Natural killer cell treated with Interleukin-12 subunit alpha and Interleukin-12 subunit beta and Interleukin-15 and Interleukin-18, amount 100 ng/mL, for 72 hours (primary cell): ENCODE data around the gene CCDC24. TPM values are rescaled to one million over a fixed set of nuclear protein-coding genes. Genes with fewer than 3 reads are reported as not detected.

Source experiments
- ATAC-seq, 2 donors: fragments of 150-1000 bp; cut with Tn5 transposase in 1 of 2; sonication (Bioruptor Pico), chemical (Tn5 transposase) in 1 of 2; 2 replicates each; pipeline ENCODE4 v1.10.0; 2021
- DNase-seq: peaks from one replicate; pipeline ENCODE4 v3.0.0; 2022; ENCODE audit warnings: low spot score
- H3K27ac Mint-ChIP-seq, 2 donors: 1 replicate in 1 of 2; 2 replicates in 1 of 2; pipeline ENCODE4 v1.8.0; 2022; ENCODE audit warnings: mixed read lengths in 2 of 2, mild to moderate bottlenecking in 1 of 2, moderate library complexity in 1 of 2
- H3K27me3 Mint-ChIP-seq, 2 donors: 1 replicate in 1 of 2; 2 replicates in 1 of 2; pipeline ENCODE4 v1.8.0; 2022; ENCODE audit warnings: mixed read lengths in 2 of 2
- H3K36me3 Mint-ChIP-seq: one replicate; pipeline ENCODE4 v1.8.0; 2022; ENCODE audit warnings: mixed read lengths
- H3K4me1 Mint-ChIP-seq, 2 donors: 1 replicate in 1 of 2; 2 replicates in 1 of 2; pipeline ENCODE4 v1.8.0; 2022; ENCODE audit warnings: low read depth in 2 of 2, mixed read lengths in 2 of 2, mild to moderate bottlenecking in 1 of 2
- H3K4me3 Mint-ChIP-seq: one replicate; pipeline ENCODE4 v1.8.0; 2022; ENCODE audit warnings: mixed read lengths
- H3K9me3 Mint-ChIP-seq: 2 replicates; pipeline ENCODE4 v1.8.0; 2022; ENCODE audit warnings: mixed read lengths
- total RNA-seq, 2 donors: library from RNA; stranded (reverse); gene quantifications; one replicate each; pipeline ENCODE4 v1.2.3, GENCODE V29; 2022

The CCDC24 gene
- total RNA-seq, 2 donors from 2014 or later, result 1.8 to 2.9 TPM

DNA sequence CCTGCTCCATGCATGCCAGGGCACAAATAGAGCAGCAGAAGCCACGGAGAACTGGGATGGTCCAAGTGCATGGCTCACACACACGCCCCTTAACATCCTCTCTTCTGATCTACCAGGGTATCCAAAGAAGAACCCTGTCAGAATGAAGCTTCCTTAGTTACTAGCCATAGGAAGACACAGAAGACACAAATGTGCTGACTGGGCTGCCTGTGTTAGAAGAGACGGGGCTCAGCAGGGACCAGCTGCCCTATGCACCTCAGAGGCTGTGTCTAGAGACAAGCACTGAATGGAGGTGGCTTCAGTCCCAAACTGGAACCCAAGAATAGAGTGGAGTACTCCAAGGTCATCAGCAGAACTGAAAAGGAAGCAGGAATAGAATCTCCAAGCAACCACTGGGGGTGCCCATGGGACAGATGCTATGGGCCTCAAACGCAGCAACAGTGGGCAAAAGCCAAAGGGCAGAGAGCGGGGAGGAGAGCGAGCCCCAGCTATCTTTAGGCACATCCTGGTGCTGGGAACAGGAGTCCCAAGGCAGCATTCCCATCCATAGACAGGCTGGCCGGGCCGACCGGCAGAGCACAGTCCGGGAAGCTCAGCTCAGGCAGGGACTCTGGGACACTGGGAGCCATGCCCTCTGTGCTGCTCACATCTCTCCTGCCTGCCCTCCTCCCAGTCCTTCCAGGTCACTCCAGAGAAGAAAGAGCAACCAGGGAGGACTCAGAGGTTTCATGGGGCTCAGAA lies 30.4 kb downstream of the CCDC24 start:
- no peak for DNase-seq
- Mint-ChIP-seq H3K27me3 (no peaks in the 10 kb centered on the region), H3K36me3 (no peaks in the 10 kb centered on the region), H3K4me1 (no peaks in the 10 kb centered on the region), H3K27ac (no peak overlapping the region), H3K9me3 (no peaks in the 10 kb centered on the region), H3K4me3 (no peak overlapping the region)
- ATAC-seq, result no peak

DNA sequence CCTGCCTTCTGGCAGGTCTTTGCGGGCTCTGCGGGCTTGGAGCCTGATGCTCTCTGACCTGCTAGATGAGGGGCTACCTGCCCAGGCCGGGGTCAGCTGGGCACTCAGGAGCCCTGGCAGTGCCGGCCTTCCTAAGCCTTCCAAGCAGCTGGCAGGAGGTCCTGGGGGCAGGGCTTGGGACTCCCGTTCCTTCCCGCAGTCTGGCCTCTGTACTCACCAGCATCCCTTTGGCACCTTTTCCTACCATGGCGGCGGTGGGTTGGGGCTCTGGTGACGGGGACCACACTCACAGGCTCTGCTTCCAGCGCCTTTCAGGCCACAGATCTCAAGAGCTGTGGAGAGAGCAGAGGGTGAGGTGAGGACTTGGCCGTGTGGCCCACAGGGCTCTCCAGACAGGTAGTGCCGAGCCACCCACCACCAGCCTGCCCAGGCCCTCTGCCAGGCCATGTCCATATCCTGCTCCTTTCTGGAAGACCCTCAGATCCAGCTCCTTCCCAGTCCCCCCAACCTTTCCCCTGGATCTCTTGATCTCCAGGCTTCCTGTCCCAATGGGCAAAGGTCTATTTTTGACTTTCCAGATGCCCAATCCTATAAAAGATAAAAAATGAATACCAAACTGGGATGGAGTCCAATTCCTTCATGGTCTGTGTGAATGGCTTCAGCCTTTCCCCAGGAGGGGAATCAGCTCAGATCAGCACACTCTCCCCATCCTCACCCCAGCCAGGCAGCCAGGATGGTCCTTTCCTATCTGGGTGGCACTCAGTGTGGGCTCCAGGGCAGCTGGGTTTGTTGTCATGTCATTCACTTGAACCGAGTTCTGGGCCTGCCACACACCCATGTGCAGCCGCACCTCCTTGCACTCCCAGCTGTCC lies 32.9 kb downstream of the CCDC24 start:
- Mint-ChIP-seq H3K27me3 (no peaks in the 10 kb centered on the region), H3K27ac (no peak overlapping the region), H3K4me3 (no peak overlapping the region), H3K4me1 (peaks cover 8% of the 10 kb centered on the region in 2 donors), H3K9me3 (no peaks in the 10 kb centered on the region), H3K36me3 (no peaks in the 10 kb centered on the region)
- no peak for DNase-seq
- peak in 1 of 2 donors; percentile 29 for ATAC-seq

DNA sequence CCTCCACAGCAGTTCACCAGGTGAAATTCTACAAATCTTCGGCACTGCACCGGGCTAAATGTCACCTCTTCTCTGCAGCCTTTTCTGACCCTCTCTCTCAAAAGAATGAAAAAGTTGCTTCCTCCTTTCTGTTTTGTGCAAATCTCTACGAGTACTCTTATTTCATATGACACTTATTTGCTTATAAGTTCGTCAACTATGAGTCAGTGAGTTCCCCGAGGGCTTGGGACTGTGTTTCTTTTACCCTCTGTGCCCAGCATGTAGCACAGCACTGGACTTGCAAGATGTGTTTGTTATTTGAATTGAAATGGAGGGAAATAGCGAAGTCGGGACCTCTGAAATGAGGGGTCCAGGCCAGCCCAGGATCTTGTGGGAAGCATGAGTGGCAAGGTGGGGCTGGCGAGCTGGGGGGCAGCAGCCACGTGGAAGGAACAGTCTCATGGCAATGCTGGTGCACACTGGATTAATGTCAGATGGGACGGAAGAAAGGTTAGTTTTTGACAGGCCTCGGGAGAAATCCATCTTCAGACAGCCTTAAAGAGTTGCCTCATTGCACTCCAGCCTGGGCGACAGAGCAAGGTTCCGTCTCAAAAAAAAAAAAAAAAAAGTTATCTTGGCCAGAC lies 33.6 kb downstream of the CCDC24 start:
- H3K36me3 Mint-ChIP-seq, result no peaks in the 10 kb centered on the region
- H3K27ac Mint-ChIP-seq, result no peak overlapping the region
- no peaks in the 10 kb centered on the region for H3K9me3 Mint-ChIP-seq
- H3K4me1 Mint-ChIP-seq, result peaks cover 15% of the 10 kb centered on the region in 2 donors
- no peak overlapping the region for H3K4me3 Mint-ChIP-seq
- ATAC-seq, result no peak
- no peak for DNase-seq
- no peaks in the 10 kb centered on the region for H3K27me3 Mint-ChIP-seq

DNA sequence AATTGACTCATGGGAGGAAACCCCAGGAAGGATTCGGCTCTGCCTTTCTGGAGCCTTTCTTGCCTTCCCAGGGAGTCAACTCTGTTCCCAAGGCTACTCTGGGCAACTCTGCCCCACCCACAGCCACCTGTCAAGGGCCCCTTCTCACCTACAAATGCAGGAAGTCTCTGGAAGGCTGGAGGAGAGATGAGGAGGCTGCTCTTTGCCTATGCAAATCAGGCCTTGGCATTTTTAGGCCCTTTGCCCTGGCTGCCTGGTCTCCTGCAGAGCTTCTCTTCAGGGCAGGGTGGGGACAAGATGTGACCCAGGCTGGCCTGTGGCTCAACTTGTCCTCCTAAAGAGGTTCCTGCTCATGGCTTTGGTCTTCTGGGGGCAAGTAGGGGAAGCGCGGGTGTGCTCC lies 34.4 kb downstream of the CCDC24 start:
- Mint-ChIP-seq H3K4me3 (no peak overlapping the region), H3K27me3 (no peaks in the 10 kb centered on the region), H3K4me1 (peaks cover 15% of the 10 kb centered on the region in 2 donors), H3K27ac (no peak overlapping the region), H3K9me3 (no peaks in the 10 kb centered on the region), H3K36me3 (no peaks in the 10 kb centered on the region)
- DNase-seq (no peak), ATAC-seq (no peak)

DNA sequence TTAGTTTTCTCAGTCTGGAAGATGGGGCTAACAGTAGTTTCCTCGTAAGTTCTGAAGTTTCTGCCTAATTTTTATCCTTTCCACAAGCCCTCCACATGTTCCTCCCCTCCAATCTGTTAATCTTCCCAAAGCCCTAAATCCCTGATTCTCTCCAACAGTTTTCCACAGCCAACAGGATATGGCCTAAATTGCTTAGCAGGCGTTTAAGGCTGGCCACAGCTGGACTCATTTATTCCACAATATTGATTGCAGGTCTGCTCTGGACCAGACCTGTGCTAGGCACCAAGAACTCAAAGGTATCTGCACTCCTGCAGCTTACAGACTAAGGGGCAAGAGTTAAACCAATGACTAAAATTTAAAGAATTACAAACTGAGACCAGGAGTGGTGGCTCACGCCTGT lies 35.9 kb downstream of the CCDC24 start:
- H3K36me3 Mint-ChIP-seq, result no peaks in the 10 kb centered on the region
- no peak for DNase-seq
- no peak overlapping the region for H3K4me3 Mint-ChIP-seq
- no peak for ATAC-seq
- no peaks in the 10 kb centered on the region for H3K27me3 Mint-ChIP-seq
- peaks cover 15% of the 10 kb centered on the region in 2 donors for H3K4me1 Mint-ChIP-seq
- no peaks in the 10 kb centered on the region for H3K9me3 Mint-ChIP-seq
- H3K27ac Mint-ChIP-seq, result no peak overlapping the region

DNA sequence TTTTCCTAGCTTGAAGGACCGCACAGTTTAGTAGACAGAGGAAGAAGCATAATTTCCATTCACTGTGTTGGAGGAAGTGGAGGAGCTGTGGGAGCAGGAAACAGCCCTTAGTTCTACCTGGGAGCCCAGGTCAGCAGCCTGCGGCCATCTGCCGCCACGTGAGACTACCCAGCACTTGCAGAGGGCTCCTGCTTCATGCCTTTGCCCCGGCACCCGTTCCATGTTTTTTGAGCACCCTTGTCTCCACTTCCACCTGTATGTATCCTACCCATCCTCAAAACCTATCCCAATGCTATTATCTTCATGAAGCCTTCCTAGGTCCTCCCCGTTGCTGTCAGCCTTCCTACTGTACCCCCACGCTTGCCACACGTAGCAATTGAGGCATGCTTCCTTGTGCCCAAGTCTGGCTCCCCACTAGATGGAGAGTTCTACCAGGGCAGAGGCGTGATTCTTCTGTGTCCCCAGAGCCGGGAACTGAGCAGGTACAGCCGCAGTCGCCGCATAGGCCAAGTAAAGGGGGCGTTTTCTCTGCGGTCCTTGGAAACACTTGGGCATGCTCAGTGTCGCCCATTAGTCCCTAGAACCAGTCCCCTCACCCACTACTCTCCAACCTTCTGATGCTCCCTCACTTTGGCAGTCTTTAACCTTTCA lies 38.0 kb downstream of the CCDC24 start:
- H3K36me3 Mint-ChIP-seq, result no peaks in the 10 kb centered on the region
- DNase-seq (no peak), ATAC-seq (peak; percentile 40 to 42)
- H3K27me3 Mint-ChIP-seq, result no peaks in the 10 kb centered on the region
- peaks cover 15% of the 10 kb centered on the region in 2 donors for H3K4me1 Mint-ChIP-seq
- H3K27ac Mint-ChIP-seq, result peak overlapping the region; percentile 71 to 86
- H3K4me3 Mint-ChIP-seq, result peak overlapping the region; percentile 87
- H3K9me3 Mint-ChIP-seq, result no peaks in the 10 kb centered on the region

DNA sequence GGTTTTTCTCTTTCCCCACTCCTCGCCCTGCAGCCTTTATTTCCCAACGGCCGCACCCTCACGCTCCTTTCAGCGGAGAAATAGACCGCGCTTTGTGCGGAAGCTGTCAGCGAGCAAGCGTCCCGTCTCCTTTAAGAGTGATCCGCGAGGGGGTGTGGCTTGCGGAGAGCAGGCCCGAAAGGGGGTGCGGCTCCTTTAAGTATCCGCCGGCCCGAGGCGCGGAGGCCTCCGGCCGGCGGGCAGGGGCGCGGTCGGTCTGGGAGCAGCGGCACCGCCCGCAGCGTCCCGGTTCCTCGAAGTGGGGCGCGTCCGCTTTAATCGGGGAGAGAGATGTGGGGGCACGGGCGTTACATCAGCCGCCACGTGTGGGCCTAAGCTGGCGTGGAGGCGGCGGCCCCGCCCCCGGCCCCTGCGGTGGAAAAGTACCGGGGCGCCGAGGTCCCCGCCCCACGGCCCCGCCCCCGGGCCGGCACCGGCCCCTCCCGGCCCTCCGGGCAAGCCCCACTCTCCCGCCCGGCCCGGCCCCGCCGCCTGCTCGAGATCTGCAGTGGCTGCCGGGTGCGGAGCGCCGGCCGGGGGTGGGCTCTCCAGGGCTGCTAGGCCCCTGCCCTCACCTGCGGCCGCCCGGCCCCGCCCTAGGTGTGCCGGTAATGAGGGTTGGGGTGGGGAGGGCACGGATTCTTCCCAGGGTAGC lies 38.7 kb downstream of the CCDC24 start:
- peak; percentile 91 for DNase-seq
- no peaks in the 10 kb centered on the region for H3K9me3 Mint-ChIP-seq
- peak overlapping the region; percentile 87 for H3K4me3 Mint-ChIP-seq
- ATAC-seq, result peak; percentile 89 to 93
- peak overlapping the region; percentile 71 to 86 for H3K27ac Mint-ChIP-seq
- no peaks in the 10 kb centered on the region for H3K27me3 Mint-ChIP-seq
- H3K36me3 Mint-ChIP-seq, result no peaks in the 10 kb centered on the region
- H3K4me1 Mint-ChIP-seq, result peaks cover 15% of the 10 kb centered on the region in 2 donors

DNA sequence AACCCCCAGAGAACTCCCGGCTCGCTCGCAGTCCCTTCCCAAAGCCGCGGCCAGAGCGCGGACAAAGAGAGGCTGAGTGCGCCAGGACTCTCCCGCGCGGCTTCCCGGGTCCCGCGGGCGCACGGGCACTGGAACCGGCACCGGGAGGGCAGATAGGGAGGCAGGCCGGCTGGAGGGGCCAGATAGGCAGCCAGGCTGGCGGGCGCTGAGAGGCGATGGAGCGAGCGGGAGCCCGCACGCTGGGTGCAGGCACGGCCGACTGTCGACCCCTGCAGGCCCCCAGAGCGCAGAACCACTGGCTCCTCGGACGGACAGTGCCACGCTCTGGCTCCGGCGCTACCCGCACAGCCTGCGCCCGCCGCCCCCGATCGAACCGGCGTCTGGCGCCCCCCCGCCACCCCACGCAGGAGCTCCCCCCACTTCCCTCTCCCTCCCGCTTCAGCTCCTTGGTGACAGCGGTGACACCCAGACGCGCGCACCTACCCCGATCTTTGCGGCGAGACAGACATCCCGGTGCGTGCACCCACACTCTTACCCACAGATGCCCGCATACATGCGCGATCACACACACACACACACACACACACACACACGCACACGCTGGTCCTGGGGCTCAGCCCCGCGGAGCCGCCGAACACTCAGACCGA lies 39.3 kb downstream of the CCDC24 start:
- Mint-ChIP-seq H3K9me3 (no peaks in the 10 kb centered on the region), H3K36me3 (no peaks in the 10 kb centered on the region), H3K4me1 (peaks cover 15% of the 10 kb centered on the region in 2 donors), H3K27me3 (no peaks in the 10 kb centered on the region), H3K27ac (peak overlapping the region in 1 of 2 donors; percentile 35), H3K4me3 (peak overlapping the region; percentile 76)
- ATAC-seq (peak; percentile 33 to 34), DNase-seq (no peak)

DNA sequence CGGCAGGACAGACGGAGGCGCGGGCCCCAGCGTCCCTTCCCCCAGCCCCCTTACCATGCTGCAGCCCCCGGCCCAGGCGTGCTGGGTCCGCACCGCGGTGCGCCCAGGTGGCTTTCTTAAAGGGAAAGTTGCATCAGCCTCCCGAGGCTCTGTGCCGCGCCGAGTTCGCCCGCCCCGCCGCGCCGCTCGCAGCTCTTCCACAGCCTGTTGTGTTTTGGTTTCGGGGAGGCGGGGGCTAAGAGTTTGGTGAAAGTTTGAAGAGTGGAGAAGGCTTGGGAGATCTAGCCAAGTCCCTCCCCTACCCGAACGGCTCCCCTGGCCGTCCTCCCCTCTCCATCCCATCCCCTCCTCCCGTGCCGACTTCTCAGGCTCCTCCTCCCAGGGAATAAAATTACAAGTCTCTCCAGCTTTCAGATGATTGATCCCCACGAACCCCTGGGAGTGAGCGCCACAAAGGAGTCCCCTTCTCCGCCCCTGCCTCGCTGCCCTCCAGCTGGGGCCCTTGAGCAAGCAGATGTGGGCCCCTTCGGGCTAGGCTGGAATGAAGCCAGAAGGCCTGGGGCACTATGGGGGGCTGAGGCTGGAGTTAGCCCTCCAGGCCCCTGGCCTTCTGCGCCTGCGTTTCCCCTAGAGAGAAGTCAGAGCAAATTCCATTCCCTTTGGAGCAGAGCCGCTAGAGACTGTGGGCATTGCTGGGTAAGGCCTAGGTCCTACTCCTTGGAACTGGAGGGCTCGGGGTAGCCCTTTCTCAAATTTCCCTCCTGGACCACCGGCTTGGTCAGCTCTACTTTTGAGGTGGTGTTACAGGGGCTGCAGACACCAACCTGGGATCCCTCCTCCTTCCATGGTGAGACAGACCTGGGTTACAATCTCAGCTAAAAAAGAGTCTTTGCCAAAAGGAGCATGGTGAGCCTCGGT lies 40.1 kb downstream of the CCDC24 start, which contains the start of gene SLC6A9:
TSS of gene SLC6A9 (minus strand) at position 211 of the 918 bp plus-strand sequence. CDS start 7,185 bp downstream, outside the sequence.
- DNase-seq (no peak), ATAC-seq (no peak)
- Mint-ChIP-seq H3K27me3 (no peaks in the 10 kb centered on the region), H3K27ac (peak within 1 kb of the TSS in 1 of 2 donors; percentile 35), H3K36me3 (no peaks in the 10 kb centered on the region), H3K4me1 (peaks cover 15% of the 10 kb centered on the region in 2 donors), H3K9me3 (no peaks in the 10 kb centered on the region), H3K4me3 (peak within 1 kb of the TSS; percentile 76)

DNA sequence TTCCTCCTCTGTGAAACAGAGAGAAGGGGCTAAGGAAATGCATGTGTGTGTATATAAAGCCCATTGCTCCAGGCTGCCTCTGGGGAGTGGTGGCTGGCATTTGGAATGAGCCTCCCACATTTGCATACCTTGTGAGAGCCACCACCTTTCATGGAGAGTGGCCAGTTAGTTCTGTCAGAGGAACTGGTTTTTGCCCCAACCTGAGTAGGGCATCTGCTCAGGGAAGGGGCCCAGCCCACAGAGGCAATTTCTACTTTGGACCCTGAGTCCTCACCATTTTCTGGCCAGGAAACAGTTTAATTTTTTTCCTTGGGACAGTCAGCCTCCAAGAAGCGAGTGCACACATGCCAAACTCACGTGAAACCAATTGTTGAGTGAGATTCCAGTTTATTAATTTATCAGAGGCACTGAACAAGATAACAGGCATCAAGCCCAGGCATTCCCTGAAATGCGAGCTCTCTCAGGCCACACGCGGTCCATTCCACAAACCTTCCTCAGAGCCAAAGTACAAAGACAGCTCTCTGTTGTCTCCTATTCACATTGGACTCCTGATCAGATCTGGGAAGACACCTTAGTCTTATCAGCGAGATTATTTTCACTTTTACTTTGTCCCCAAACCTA lies 40.9 kb downstream of the CCDC24 start:
- no peak for ATAC-seq

DNA sequence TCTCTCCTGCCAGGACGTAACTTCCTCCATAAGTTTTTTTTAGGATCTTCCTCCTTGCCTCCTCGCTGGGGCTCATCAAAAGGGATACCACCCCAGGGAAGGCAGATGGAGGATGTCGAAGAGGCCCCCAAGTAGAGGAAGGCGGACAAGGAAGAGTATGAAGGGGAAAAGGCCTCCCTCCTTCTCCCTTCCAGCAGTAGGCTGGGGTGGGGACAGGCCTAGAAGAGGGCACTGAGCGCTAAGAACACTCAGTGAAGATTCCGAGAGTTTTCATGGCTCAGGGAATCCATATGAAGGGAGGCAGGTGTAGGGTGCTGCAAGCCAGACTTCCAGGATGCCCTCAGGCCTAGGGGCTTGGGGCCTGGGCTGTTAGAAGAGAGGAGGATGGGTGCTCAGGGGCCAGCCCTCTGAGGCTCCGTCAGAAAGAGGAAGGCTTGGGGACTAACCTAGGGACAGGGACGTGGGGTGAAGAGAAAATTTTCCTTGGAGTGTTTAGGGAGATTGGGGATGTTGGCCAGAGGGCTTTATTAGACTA lies 41.7 kb downstream of the CCDC24 start:
- Mint-ChIP-seq H3K27me3 (no peaks in the 10 kb centered on the region), H3K27ac (no peak overlapping the region), H3K9me3 (no peaks in the 10 kb centered on the region), H3K4me3 (no peak overlapping the region), H3K36me3 (no peaks in the 10 kb centered on the region), H3K4me1 (peaks cover 15% of the 10 kb centered on the region in 2 donors)
- DNase-seq, result no peak
- no peak for ATAC-seq

More for the DNA sequence above, 40.9 kb downstream of the CCDC24 start:
- no peak for DNase-seq
- no peaks in the 10 kb centered on the region for H3K9me3 Mint-ChIP-seq
- peaks cover 15% of the 10 kb centered on the region in 2 donors for H3K4me1 Mint-ChIP-seq
- H3K27ac Mint-ChIP-seq, result peak overlapping the region in 1 of 2 donors; percentile 35
- no peaks in the 10 kb centered on the region for H3K36me3 Mint-ChIP-seq
- H3K27me3 Mint-ChIP-seq, result no peaks in the 10 kb centered on the region
- H3K4me3 Mint-ChIP-seq, result peak overlapping the region; percentile 76
